Small intestine (tissue), 7 donors: Measurements from ENCODE around the gene BLOC1S3. TPM values are rescaled to one million over a fixed set of nuclear protein-coding genes. Genes with fewer than 3 reads are reported as not detected.
A peak's percentile ranks its signal among the peaks of the same experiment; 100 is the strongest.

Source experiments
- DNase-seq, 2 donors: peaks; one replicate each; pipeline versions ENCODE4 v3.0.0 to v3.0.0-alpha.2; 2013
- FAIRE-seq: peaks from 2 replicates; lab custom pipeline; 2012; peaks lifted over from hg19 to GRCh38; lab: Jason Lieb, UNC
- H3K27ac ChIP-seq, 3 donors: one replicate each; pipeline ENCODE4 v1.5.1; 2013; ENCODE audit warnings: low read length in 2 of 3, mild to moderate bottlenecking in 2 of 3, control low read depth in 1 of 3, inconsistent platforms in 1 of 3, low read depth in 1 of 3, moderate library complexity in 1 of 3
- H3K27me3 ChIP-seq, 3 donors: one replicate each; pipeline ENCODE4 v1.6.1; 2013; ENCODE audit warnings: low read length in 3 of 3, inconsistent platforms in 1 of 3; ENCODE audit not compliant: control insufficient read depth in 3 of 3, insufficient read depth in 3 of 3
- H3K36me3 ChIP-seq, 3 donors: one replicate each; pipeline ENCODE4 v1.6.1; 2013; ENCODE audit warnings: low read length in 3 of 3, inconsistent platforms in 1 of 3, low read depth in 1 of 3, mild to moderate bottlenecking in 1 of 3, moderate library complexity in 1 of 3; ENCODE audit not compliant: control insufficient read depth in 3 of 3, insufficient read depth in 2 of 3
- H3K4me1 ChIP-seq, 3 donors: one replicate each; pipeline ENCODE4 v1.6.1; 2013; ENCODE audit warnings: low read length in 2 of 3, inconsistent platforms in 1 of 3, low read depth in 1 of 3, mild to moderate bottlenecking in 1 of 3, moderate library complexity in 1 of 3; ENCODE audit not compliant: control insufficient read depth in 3 of 3, insufficient read depth in 2 of 3
- H3K4me3 ChIP-seq, 3 donors: one replicate each; pipeline ENCODE4 v1.5.1; 2013; ENCODE audit warnings: low read length in 3 of 3, control low read depth in 1 of 3, inconsistent platforms in 1 of 3, low read depth in 1 of 3, mild to moderate bottlenecking in 1 of 3, moderate library complexity in 1 of 3
- H3K9me3 ChIP-seq, 2 donors: one replicate each; pipeline ENCODE4 v1.6.1; 2013; ENCODE audit warnings: low read depth in 1 of 2, low read length in 1 of 2; ENCODE audit not compliant: control insufficient read depth in 2 of 2, insufficient read depth in 1 of 2
- WGBS, 3 donors: extraction: QIAGEN DNeasy Blood & Tissue Kit; methylation state at CpG; one replicate each; pipeline ENCODE4 v1.1.7; 2013; 5-methylcytosine and 5-hydroxymethylcytosine counted together
- polyA plus RNA-seq, 4 donors: library from polyadenylated mRNA; stranded (reverse) in 3 of 4; unstranded in 1 of 4; fragments of 200-250 nt in 3 of 4; fragments of 120-200 nt in 1 of 4; gene quantifications; one replicate each; pipeline versions ENCODE4 v1.2.1 to v1.2.3, GENCODE V29; 2013
- donor health status: healthy with polysubstance abuse.
- donor health status: control.
- donor health status: control.
- donor health status: Bipolar disorder and iron deficiency.
- donor health status: healthy.

Gene BLOC1S3
- polyA plus RNA-seq, 4 donors = 3.6 to 12.8 (median 6.4) TPM

DNA sequence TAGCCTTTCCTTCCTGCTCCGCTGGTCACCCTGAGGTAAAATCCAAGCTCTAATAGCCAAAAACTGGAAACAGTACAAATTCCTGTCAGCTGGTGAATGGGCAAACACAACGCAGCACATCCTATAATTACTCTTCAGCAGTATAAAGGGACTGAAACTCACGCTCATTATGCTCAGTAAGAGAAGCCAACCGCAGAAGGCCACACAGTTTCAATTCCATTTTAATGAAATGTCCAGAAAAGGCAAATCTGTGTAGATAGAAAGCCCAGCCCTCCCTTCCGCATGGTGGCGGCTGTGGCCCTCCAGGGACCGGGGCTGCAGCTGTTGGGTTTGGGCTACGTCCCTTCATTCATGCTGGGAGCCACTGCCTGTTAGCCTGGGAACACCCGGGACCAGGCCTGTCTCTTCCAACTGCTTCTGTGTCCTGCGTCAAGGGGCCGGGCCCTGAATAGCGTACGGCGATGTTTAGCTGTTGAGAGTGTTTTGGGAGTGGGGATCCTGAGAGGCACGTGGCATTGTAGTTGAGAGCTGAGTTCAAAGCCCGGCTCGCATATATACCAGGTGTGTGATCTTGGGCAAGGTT is 41.3 kb upstream of the BLOC1S3 start:
- Histone ChIP-seq H3K9me3 (no peaks in the 10 kb centered on the region), H3K4me1 (peaks cover 0 to 7% (median 0%) of the 10 kb centered on the region in 3 donors), H3K36me3 (peaks cover 0 to 72% (median 2%) of the 10 kb centered on the region in 3 donors), H3K27me3 (no peaks in the 10 kb centered on the region), H3K4me3 (no peak overlapping the region), H3K27ac (peak overlapping the region in 1 of 3 donors; percentile 72)
- FAIRE-seq (no peak), DNase-seq (no peak)
- 79 to 90% (median 89%) methylated on average over 17 of the region's 17 CpGs for WGBS, 3 donors

DNA sequence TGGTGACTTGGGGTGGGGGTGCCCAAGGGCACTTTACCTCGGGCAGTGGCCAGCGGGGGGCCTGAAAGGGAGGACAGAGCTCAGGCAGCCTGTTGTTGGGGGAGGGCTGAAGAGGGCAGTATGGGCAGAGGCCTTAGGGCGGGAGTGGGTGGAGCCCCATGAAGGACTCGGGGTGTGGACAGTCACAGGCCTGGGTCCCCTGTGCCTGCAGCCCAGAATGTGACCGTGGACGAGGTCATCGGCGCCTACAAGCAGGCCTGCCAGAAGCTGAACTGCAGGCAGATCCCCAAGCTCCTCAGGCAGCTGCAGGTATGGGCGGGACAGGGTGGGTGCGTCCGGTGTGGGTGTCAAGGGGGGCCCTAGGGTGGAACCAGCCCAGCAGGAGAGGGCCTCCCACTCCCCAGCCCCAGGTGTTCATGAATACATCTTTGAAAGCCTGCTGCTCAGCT is 40.3 kb upstream of the BLOC1S3 start:
- no peak overlapping the region for H3K4me3 ChIP-seq
- H3K4me1 ChIP-seq = peaks cover 0 to 7% (median 0%) of the 10 kb centered on the region in 3 donors
- DNase-seq (peak in 1 of 2 donors; percentile 24), FAIRE-seq (no peak)
- H3K27ac ChIP-seq = peak overlapping the region in 1 of 3 donors; percentile 72
- no peaks in the 10 kb centered on the region for H3K9me3 ChIP-seq
- 62 to 80% (median 69%) methylated on average over 9 to 11 of the region's 11 CpGs for WGBS, 3 donors
- H3K36me3 ChIP-seq = peaks cover 2 to 73% (median 6%) of the 10 kb centered on the region in 3 donors
- H3K27me3 ChIP-seq = no peaks in the 10 kb centered on the region

DNA sequence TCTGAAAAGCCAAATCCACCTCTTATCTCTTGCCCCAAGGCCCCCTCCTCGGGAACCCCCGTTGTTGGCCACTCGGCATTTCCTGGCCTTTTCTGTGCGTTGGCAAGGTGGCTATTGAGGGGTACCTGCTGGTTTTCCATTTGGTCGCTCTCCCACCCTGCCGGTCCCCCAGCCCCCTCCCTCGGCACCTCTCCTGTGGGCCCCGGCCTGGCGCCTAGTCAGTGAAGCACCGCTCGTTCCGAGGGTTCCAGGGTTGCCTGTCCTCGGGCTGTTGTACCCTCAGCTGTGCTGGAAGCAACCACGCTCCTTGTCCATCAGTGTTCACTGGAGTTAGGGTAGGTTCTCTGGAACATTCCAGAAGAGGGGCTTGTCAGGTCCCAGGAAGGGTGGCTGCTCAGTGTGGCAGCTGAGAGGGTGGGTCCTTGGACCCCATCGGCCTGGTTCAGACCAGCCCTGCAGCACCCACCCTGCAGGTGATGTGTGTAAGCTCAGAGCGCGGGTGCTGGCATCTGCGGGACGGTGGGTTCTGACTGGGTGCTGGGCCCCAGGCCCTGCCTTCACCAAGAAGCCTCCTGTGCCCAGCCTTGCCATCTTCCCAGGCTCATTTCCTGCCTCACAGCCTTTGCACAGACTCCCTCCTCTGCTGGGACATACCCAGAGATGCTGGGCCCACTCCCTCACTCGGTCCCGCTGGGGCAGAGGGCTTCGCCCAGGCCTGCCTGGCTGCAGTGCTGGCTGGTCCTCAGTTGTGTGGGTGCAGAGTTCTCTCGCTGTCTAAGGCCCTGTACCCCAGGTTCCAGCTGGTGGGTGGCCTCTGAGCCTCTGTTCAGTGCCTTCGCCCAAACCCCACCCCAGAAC is 39.1 kb upstream of the BLOC1S3 start:
- Histone ChIP-seq H3K27ac (no peak overlapping the region), H3K4me1 (peaks cover 0 to 7% (median 0%) of the 10 kb centered on the region in 3 donors), H3K36me3 (peaks cover 2 to 75% (median 6%) of the 10 kb centered on the region in 3 donors), H3K4me3 (no peak overlapping the region), H3K27me3 (no peaks in the 10 kb centered on the region), H3K9me3 (no peaks in the 10 kb centered on the region)
- no peak for FAIRE-seq
- DNase-seq = no peak
- WGBS, 3 donors = 95 to 96% (median 96%) methylated on average over 24 of the region's 24 CpGs

DNA sequence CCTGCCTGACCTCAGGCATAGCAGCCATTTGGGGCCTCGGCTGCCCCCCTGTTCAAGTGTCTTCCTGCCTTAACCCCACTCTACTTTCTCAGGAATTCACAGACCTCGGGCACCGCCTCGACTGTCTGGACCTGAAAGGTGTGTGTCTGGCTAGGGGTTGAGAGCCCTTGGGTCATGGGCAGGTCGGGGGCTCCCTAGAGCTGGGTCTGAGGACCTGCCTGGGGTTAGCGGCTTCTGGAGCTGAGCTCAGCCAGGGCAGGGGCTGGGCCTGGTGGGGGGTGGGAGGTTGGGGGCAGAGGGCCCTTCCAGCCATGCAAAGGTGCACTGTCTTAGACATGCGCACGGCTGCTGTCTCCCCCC is 38.5 kb upstream of the BLOC1S3 start:
- peaks cover 2 to 74% (median 6%) of the 10 kb centered on the region in 3 donors for H3K36me3 ChIP-seq
- WGBS, 3 donors = 92 to 93% (median 93%) methylated on average over 7 to 8 of the region's 8 CpGs
- no peak overlapping the region for H3K4me3 ChIP-seq
- FAIRE-seq (no peak), DNase-seq (no peak)
- peaks cover 0 to 7% (median 0%) of the 10 kb centered on the region in 3 donors for H3K4me1 ChIP-seq
- H3K27ac ChIP-seq = no peak overlapping the region
- no peaks in the 10 kb centered on the region for H3K9me3 ChIP-seq
- no peaks in the 10 kb centered on the region for H3K27me3 ChIP-seq

DNA sequence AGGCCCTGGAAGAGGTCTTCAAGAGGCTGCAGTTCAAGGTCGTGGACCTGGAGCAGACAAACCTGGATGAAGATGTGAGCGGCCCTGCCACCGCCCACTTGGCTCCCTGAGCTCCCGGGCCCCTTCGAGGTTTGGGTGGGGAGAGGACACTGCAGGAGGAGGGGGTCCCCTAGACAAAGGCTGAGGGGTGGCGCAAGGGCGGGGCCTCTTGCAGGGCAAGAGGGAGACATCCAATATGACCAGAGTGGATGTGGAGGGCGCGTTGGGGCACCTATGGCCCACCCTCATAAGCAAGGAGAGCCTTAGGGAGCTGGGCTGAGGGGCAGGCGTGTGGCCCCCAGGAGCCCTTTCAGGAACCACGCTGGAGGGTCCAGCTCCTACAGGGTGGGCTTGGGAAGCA is 38.1 kb upstream of the BLOC1S3 start:
- Histone ChIP-seq H3K9me3 (no peaks in the 10 kb centered on the region), H3K27ac (no peak overlapping the region), H3K36me3 (peaks cover 2 to 74% (median 6%) of the 10 kb centered on the region in 3 donors), H3K27me3 (no peaks in the 10 kb centered on the region), H3K4me3 (no peak overlapping the region), H3K4me1 (peaks cover 0 to 7% (median 0%) of the 10 kb centered on the region in 3 donors)
- FAIRE-seq (no peak), DNase-seq (no peak)
- 86 to 94% (median 92%) methylated on average over 10 to 11 of the region's 11 CpGs for WGBS, 3 donors

DNA sequence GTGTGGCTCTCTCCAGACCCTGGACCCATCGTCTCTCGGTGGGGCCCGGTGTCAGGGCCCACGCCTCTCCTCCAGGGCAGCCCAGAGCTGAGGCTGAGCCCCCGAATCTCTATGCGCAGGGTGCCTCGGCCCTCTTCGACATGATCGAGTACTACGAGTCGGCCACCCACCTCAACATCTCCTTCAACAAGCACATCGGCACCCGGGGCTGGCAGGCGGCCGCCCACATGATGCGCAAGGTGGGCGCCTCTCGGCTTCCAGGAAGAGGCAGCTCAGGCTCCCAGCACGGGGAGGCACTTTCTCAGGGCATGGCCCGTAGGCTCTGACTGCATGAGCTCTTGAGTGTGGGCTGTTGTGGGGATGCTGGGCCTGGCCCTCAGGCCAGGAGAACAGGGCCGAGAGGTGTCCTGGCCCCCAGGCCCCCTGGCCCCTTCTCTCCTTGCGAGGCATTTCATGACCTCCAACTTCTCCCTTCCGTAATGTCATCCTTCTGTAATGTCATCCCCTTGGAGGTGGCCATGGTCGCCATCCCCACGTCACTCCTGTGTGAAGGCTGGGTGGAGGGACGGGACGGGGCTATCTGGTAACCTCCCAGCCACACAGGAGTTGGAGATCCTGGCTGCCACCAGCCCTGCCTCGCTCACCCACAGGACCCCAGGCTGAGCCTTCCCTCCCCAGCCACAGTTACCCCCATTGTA is 37.2 kb upstream of the BLOC1S3 start:
- Histone ChIP-seq H3K36me3 (peaks cover 2 to 81% (median 8%) of the 10 kb centered on the region in 3 donors), H3K4me1 (peaks cover 0 to 7% (median 0%) of the 10 kb centered on the region in 3 donors), H3K4me3 (no peak overlapping the region), H3K9me3 (no peaks in the 10 kb centered on the region), H3K27me3 (no peaks in the 10 kb centered on the region), H3K27ac (no peak overlapping the region)
- no peak for DNase-seq
- FAIRE-seq = no peak
- WGBS, 3 donors = 94 to 97% (median 97%) methylated on average over 25 to 28 of the region's 28 CpGs

DNA sequence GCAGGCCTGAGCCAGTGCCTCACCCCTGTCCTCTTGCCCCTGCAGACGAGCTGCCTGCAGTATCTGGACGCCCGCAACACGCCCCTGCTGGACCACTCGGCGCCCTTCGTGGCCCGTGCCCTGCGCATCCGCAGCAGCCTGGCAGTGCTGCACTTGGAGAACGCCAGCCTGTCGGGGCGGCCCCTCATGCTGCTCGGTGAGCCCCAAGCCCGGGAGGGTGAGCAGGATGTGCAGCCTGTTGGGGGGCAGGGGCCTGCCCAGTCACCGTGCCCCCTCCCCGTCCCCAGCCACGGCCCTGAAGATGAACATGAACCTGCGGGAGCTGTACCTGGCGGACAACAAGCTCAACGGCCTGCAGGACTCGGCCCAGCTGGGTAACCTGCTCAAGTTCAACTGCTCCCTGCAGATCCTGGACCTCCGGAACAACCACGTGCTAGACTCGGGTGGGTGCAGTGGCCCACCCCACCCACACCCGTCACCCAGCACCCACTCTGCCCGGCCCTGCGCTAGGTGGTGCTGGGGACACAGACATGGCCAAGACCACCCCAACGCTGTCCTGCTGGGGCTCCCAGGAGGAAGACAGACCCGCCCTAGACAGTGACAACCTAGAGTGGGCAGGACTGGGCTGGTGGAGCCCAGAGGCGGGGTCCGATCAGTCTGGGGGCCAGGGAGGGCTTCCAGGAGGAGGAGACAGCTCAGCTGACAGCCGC is 36.4 kb upstream of the BLOC1S3 start:
- no peak for FAIRE-seq
- DNase-seq = no peak
- Histone ChIP-seq H3K27me3 (no peaks in the 10 kb centered on the region), H3K27ac (no peak overlapping the region), H3K9me3 (no peaks in the 10 kb centered on the region), H3K4me3 (no peak overlapping the region), H3K36me3 (peaks cover 2 to 82% (median 8%) of the 10 kb centered on the region in 3 donors), H3K4me1 (peaks cover 0 to 7% (median 0%) of the 10 kb centered on the region in 3 donors)
- WGBS, 3 donors = 93% methylated on average over 30 to 33 of the region's 33 CpGs
